GM18868 (cell line): ENCODE data around the gene VAMP1.
"Not testable (repeated sequence)": the region's sequence is repeated elsewhere in the genome, so short reads cannot be mapped to it uniquely, and the experiment has no call there.

Experiments used
- ATAC-seq: cut with Tn5 transposase; IDR thresholded peaks from one replicate; pipeline ENCODE4 v1.9.1; 2021; ENCODE audit warnings: mild to moderate bottlenecking, moderate library complexity; ENCODE audit not compliant: unreplicated experiment

Gene VAMP1

DNA sequence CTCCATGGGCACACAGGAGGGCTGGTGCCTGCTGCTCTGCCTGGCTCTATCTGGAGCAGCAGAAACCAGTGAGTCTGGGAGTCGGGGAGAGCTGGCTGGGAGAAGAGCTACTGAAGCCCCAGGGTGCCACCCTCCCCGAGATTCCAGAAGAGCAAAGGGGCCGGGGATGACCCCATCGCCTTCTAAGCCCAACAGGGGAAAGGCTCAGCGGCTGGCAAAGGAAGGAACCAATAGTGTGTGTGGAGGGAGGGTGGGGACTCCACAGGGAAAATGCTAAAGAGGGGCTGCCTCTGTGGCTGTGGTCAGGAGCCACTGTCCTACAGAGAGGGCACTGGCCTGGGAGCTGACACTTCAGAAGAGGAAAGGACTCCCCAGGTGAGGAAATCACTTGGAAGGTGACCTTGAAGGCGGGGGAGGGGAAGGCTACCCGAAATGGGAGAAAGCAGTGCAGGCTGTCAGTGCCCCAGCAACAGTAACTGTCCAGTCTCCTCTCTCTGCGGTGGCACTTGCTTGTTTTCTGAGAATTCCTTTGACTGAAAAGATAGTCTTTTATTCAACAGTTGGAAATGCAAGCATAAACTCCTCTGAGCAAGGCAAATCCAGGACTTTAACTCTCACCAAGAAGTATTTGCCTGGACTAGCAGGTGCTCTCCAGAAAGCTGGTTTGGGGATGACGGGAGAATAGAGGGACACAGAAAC, 18.1 kb downstream of the VAMP1 start:
- no peak for ATAC-seq

DNA sequence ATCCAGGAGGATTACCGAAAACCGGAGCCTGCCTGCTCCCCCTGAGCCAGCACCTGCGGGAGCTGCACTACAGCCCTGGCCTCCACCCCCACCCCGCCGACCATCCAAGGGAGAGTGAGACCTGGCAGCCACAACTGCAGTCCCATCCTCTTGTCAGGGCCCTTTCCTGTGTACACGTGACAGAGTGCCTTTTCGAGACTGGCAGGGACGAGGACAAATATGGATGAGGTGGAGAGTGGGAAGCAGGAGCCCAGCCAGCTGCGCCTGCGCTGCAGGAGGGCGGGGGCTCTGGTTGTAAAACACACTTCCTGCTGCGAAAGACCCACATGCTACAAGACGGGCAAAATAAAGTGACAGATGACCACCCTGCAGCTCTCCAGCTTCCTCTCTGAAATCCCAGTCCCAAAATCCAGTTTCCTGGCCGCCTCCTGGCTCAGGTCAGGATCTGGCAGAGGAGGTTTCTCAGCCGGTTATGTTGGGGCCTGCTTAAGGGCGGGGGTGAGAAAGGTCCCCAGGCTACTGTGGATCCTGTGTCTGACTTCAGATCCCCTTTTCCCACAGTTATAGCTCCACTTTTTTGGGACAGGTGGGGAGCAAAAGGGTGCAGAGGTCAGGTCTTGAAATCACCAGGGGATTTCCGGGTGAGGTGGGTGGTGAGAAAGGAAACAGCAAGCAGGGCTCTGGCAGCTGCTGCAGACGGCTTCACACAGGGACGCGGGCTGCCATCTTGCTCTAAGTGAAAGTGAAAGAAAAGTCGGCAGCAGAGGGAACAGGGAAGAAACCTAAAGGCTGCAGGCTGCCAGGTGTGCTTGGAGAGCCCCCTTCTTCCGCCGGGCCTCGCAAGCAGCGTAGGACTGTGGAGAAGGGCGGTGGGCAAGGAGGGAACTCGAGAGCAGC, 18.9 kb downstream of the VAMP1 start, which contains the start of gene TAPBPL:
TAPBPL (plus strand) TSS at position 695 of the 897 bp plus-strand sequence. CDS start 207 bp downstream, outside the sequence.
- peak; percentile 76 for ATAC-seq

DNA sequence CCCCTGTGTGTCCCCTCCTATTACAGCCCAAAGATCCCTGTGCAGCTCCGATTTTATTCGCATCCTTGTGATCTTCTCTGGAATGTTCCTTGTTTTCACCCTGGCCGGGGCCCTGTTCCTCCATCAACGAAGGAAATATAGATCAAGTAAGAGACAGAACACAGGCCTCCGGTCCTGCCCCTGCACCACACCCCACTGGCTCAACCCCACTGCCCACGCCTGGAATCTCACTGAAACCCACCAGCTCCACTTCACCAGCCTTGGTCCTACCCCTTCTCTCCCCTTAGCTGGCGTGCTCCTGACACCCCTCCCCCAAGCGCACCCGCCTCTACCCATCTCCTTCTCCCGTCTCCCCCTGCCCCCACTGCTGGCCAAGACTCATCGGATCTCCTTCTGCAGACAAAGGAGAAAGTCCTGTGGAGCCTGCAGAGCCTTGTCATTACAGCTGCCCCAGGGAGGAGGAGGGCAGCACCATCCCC, 19.6 kb downstream of the VAMP1 start:
- no peak for ATAC-seq

DNA sequence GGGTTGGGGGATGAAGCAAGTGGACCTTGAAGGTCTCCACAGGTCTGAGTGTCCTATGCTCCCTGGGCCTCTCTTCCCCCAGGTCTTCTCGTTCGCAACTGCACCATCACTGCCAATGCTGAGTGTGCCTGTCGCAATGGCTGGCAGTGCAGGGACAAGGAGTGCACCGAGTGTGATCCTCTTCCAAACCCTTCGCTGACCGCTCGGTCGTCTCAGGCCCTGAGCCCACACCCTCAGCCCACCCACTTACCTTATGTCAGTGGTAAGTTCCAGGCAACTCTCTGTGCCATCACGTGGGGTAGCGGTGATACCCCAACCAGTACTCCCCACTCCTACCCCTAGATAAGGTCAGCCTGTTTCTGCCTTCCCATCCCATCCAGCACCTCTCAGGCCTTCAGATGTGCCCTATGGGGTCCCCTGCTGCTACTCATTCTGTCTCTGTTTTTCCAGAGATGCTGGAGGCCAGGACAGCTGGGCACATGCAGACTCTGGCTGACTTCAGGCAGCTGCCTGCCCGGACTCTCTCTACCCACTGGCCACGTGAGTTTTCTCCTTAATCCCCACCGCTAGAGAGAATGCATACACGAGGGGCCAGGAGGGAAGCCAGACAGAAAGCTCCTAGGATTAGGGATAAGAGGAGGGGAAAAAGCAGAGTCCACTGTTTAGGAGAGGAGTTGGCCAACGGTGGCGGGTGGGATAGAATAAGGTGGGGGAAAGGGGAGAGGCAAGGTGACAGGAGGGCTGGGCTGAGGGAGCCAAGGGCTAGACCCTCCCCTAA, 20.2 kb downstream of the VAMP1 start:
- no peak for ATAC-seq

DNA sequence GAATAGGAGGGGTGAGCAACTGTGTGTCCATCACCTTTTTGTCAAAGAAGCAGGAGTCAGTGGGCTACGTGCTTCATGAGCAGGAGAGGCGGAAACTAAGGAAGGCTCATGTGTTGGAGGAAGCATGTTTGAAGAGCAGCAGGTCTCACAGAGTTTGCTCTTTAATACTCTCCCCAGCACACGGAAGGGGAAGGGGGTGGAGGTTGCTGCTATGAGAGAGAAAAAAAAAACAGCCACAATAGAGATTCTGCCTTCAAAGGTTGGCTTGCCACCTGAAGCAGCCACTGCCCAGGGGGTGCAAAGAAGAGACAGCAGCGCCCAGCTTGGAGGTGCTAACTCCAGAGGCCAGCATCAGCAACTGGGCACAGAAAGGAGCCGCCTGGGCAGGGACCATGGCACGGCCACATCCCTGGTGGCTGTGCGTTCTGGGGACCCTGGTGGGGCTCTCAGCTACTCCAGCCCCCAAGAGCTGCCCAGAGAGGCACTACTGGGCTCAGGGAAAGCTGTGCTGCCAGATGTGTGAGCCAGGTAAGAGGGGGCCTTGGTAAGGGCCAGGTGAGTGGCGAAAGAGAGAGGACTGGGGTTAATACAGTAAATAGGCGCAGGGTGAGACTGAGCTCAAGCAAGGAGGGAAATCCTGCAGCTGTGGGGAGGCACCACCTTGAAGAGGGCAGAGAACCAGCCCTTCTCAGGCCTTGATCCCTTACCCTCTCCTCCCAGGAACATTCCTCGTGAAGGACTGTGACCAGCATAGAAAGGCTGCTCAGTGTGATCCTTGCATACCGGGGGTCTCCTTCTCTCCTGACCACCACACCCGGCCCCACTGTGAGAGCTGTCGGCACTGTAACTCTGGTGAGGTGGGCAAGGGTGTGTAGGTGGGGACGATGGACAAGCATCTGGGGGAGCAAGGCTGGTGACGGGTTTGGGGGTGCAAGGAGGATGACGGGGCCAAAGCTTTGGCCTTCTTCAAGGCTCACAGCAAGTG, 25.5 kb downstream of the VAMP1 start, which contains the start of gene CD27:
CD27 (plus strand) TSS at position 252 of the 985 bp plus-strand sequence; CDS start at position 393, 141 bp downstream.
- ATAC-seq: no peak

DNA sequence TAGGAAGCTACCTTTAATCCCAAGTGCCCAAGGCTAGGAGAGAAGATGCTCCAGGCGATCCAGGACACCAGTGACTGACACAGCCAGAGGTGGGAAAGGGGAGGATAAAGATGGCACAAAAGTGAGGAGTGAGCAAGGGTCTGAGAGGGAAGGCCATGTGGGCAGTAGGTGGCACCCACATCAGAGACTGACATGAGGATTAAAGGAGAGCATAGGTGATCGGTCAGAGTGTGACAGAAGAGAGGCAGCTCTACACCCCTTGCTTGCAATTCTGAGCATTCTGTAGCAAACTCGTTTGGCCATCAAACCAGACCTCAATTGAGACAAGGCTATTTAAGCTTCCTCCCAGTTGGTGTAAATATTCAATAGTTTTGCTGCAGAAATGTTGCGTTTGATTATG, 26.4 kb downstream of the VAMP1 start:
- ATAC-seq: no peak

DNA sequence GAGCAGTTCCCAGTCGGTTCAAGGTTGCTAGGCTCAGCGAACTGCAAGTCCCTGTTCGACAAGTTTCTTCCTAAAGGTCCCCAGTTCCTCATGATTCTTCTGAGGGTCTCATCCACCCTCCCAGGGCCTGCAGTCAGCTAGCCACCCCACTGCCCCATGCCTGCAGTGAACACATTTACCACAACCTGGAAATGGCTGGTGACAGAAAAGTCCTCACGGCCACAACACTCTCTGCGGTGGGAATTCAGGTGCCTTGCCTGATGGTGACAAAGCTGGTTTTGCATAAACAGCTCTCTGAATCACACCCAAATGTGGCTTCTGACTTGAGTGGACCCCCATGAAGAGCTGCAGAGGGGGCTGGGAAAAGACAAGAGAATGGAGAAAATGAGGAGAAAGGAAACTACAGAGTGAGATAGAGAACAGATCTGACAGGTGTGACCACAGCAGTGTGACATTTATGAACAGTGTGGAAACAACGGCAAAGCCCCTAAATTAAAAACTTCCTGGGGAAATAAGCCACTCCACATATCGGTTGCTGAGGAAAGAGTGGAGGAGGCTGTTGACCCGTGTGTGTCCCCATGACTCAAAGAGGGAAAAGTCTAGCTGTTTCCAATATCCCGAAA, 27.0 kb downstream of the VAMP1 start:
- ATAC-seq: no peak

DNA sequence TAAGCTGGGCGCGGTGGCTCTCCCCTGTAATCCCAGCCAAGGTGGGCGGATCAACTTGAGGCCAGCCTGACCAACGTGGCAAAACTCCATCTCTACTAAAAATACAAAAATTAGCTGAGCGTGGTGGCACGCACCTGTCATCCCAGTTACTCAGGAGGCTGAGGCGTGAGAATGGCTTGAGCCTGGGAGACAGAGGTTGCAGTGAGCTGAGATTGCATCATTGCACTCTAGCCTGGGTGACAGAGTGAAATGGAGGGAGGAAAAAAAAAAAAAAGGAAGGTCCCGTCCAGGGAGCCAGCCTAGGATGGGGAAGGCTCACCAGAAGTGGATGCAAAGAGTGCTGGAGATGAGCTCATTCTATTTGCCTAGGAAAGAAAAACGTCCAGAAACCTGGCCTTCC, 27.6 kb downstream of the VAMP1 start:
- no peak for ATAC-seq

DNA sequence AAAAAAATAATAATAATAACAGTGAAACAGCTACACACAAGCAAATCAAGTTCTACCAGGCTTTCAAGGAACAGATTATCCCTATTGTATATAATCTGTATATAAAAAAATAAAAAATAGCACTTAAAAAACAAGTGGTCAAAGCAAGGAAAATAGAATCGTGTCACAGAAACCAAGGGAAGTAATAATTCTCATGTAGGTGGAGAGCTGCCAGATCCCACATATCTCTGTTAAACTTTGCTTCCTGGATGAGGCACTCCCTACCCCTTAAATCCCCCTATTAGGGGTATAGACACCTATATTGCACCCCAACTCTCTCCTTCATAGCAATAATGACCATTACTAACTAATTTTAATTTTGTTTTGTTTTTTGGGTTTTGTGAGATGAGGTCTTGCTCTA, 30.1 kb downstream of the VAMP1 start:
- ATAC-seq: no peak

DNA sequence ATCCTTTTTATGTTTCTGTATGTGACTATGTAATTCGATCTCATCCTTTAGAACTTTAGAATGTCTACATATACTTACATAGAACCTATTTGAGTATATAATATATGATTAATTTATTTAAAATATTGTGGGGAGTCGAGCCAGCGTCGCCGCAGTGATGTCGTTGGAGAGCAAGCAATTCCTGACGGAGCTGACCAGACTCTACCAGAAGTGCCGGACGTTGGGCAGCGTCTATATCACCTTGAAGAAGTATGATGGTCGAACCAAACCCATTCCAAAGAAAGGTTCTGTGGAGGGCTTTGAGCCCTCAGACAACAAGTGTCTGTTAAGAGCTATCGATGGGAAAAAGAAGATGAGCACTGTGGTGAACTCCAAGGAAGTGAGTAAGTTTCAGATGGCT, 32.1 kb downstream of the VAMP1 start:
- ATAC-seq: no peak

DNA sequence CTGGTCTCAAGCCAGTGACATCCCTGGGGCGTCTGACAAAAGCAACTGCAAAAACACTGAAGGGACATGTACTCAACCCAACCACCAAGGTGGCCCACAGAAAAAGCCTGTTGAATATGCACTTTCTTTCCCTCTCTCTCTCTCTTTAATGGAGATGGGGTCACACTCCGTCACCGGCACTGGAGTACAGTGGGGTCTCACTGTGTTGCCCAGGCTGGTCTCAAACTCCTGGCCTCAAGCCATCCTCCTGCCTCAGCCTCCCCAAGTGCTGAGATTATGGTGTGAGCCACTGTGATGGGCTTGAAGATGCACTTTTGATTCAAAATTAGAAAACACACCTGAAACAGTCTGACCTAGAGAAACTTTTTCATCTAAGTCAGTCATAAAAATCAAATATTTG, 32.9 kb downstream of the VAMP1 start:
- no peak for ATAC-seq

DNA sequence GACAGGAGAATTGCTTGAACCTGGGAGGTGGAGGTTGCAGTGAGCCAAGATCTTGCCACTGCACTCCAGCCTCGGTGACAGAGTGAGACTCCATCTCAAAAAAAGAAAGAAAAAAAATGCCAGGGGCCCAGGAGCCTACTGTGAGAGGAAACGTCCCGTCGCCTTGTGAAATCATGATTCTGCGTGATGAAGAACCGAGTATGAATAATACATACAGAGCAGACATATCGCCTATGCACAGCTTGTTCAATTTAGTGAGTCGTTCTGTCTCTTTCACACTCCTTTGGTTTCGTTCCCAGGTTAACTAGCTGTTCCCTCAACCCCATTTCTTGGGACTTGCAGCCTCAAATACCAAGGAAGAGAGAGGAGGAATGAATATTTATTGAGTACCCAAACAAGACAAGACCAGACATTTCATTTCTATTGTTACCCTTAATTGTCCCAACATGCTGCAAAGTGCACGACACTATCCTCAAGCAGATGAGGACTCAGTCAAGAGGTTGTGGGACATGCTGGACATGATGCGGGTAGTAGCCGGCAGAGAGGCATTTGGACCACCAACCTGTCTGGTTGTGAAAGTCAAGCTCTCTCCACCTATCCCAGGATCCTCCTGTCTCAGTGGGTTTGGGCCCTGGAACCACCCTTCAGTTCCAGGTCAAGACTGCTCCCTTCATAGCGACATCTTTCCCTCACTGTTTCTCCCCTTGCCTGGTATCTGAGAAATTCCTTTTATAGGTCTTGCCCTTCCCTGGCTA, 34.3 kb downstream of the VAMP1 start:
- ATAC-seq: no peak

DNA sequence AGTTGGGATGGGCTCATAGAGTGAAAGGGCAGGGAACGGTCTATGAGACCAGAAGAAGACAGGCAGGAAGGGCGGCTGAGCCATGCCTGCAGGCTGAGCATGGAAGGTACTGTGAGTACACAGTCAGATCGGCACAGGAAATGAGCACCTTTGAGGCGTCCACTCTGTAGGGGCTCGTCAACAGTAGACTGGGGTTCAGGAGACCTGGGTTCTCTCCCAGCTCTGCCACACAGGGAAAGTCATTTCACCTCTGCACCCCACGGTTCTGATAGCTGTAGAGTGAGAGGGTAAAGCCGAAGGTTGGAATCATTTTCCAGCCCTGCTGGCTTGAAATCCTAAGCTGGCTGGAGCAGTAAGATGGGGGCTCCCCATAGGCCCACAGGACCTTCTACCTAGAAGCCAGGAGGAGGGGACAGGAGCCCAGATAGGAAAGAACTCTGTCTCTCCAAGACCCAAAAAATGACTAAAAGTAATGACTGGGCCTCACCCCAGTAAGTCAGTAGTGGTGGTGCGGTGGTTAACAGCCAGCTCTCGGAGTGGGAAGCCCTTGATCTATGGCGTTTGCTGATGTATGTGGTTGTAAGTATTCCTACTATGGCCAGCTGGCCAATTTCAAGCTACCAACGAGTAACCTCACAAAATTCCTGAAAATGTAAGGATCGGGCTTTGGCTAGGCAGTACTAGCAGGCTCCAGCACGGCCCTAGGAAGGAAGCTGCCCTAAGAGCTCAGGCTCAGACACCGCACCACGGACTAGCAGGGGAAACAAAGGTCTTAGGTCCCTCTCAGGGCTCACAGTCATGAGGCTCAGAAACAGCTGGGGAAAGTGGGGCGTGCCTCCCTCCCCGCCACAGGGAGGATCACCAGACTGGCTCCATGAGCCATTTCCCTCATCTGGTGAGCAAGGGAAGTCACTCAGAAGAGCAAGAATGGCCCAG, 36.0 kb downstream of the VAMP1 start:
- ATAC-seq: no peak

DNA sequence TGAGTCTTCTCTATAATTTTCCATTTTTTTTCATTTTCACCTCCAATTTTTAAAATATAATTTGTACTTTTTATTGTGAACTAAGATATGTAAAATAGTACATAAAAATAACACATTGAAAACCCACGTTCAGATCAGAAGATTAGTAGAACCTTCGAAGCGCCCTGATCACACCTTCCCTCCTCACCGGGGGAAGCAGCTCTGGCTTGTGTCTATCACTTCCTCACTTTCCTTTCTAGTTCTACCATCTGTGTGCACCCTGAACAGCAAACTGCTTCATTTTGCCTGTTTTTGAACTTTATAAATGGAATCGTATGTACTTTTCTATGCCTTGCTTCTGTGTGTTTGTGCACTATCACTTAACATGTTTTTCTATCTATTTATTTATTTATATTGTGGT, 37.5 kb downstream of the VAMP1 start:
- no peak for ATAC-seq

DNA sequence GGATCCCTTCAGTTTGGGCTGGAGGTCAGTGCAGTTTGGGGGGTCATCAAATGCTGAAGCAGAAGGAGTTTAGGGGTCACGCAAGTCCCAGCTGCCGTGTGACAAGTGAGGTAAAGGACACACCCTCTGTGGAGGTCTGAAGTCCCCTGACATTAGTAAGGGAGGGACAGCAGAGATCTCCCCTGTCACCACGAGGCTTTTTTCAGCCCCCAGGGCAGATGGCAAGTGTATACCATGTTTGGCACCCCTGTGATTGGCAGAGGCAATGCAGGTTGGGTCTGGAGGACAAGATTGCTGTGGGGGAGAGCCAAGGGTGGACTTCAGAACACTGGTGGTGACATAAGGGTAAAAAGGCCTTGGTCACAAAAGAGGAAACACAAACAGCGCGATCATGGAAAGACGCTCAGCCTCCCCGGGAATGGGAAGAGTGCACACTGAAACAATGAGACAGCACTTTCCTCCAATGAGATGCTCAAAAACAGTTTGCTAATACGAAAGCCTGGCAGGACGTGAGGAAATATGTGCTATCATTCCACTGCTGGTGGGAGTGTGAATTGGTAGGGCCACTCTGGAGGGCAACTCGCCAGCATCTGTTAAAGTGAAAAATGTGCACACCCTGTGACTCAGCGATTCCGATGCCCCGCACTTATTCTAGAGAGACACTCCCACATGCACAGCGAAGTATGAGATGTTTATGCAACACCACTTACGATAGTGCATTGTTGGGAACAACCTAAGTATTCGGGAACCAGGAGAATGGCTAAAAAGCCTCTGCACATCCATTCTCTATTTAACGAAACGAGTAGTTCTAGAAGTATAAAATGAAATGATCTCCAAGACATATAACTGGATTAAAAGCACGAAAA, 40.1 kb downstream of the VAMP1 start:
- no peak for ATAC-seq

DNA sequence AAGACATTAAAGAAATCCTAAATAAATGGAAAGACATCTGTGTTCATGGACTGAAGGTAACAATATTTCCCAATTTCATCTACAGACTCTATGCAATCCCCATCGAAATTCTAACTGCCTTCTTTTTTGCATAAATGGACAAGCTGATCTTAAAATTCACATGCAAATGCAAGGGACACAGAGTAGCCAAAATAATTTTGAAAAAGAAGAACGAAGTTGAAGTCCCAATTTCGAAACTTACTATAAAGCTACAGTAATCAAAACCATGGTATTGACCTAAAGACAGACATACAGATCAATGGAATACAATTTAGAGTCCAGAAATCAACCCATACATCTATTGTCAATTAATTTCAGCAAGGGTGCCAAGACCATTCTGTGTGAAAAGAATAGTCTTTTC, 42.2 kb downstream of the VAMP1 start:
- no peak for ATAC-seq

DNA sequence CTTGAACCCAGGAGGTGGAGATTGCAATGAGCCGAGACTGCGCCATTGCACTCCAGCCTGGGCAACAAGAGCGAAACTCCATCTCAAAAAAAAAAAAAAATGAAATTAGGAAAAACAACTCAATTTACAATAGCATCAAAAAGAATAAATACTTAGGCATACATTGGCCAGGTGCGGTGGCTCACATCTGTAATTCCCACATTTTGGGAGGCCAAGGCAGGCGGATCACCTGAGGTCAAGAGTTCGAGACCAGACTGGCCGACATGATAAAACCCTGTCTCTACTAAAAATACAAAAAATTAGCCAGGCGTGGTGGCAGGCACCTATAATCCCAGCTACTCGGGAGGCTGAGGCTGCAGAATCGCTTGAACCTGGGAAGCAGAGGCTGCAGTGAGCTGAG, 42.7 kb downstream of the VAMP1 start:
- not testable (repeated sequence) for ATAC-seq
